A549 (cell line): ENCODE measurements around the gene S1PR5. TPM values are rescaled to one million over a fixed set of nuclear protein-coding genes. Genes with fewer than 3 reads are reported as not detected.

Experiments
- ATAC-seq, 2 experiments: fragments of 200-7000 bp in 1 of 2; fragments of >200 bp in 1 of 2; cut with Nextera tagmentation in 1 of 2; cut with Tn5 transposase in 1 of 2; 3 replicates each; pipeline versions ENCODE4 v1.8.0 to v1.9.1; 2018 to 2020; ENCODE audit warnings: mild to moderate bottlenecking in 1 of 2, moderate library complexity in 1 of 2
- CTCF ChIA-PET: fragments of 300-600 bp; sonication (Branson Sonifier 250); formaldehyde crosslinking; extraction: SDS; loops from one replicate; lab custom pipeline; 2021; ENCODE audit warnings: antibody characterized with exemption, inconsistent platforms; lab: Yijun Ruan, JAX
- POLR2A ChIA-PET: fragments of 350-600 bp; formaldehyde crosslinking; extraction: SDS; loops from one replicate; lab custom pipeline; 2021; ENCODE audit warnings: antibody characterized with exemption, inconsistent platforms; lab: Yijun Ruan, JAX
- DNase-seq, 2 experiments: peaks; one replicate each; pipeline versions ENCODE4 v3.0.0 to v3.0.0-alpha.2; 2011 to 2016; ENCODE audit warnings: low read depth in 1 of 2, low spot score in 1 of 2
- FAIRE-seq: peaks from 2 replicates; lab custom pipeline; 2011; peaks lifted over from hg19 to GRCh38; lab: Jason Lieb, UNC
- H3K27ac ChIP-seq, 2 experiments: fragments of >200 bp; sonication (Bioruptor Twin); formaldehyde crosslinking; 3 replicates each; pipeline ENCODE4 v1.5.1; 2016 to 2017
- H3K4me1 ChIP-seq: fragments of >200 bp; sonication (Bioruptor Twin); formaldehyde crosslinking; 3 replicates; pipeline ENCODE4 v1.6.1; 2016
- H3K4me2 ChIP-seq: fragments of >200 bp; sonication (Bioruptor Twin); formaldehyde crosslinking; 3 replicates; pipeline ENCODE4 v1.6.1; 2016
- H3K4me3 ChIP-seq: fragments of >200 bp; sonication (Bioruptor Twin); formaldehyde crosslinking; 3 replicates; pipeline ENCODE4 v1.5.1; 2016
- H3K9me3 ChIP-seq: fragments of >200 bp; sonication (Bioruptor Twin); formaldehyde crosslinking; 3 replicates; pipeline ENCODE4 v1.6.1; 2016
- CBX8 ChIP-seq: fragments of 200-600 bp; sonication (generic); IDR thresholded peaks from 2 replicates; pipeline ENCODE4 v1.6.1; 2016
- CEBPB ChIP-seq, 2 experiments: fragments of >200 bp in 1 of 2; sonication (Bioruptor Twin) in 1 of 2; formaldehyde crosslinking in 1 of 2; IDR thresholded peaks; 2 replicates each; pipeline ENCODE4 v1.6.1; 2012 to 2016
- CHD4 ChIP-seq: fragments of 200-600 bp; sonication (generic); IDR thresholded peaks from 2 replicates; pipeline ENCODE4 v1.6.1; 2016; ENCODE audit warnings: antibody characterized with exemption, mild to moderate bottlenecking, borderline replicate concordance
- EP300 ChIP-seq, 2 experiments: fragments of >200 bp; sonication (Bioruptor Twin); formaldehyde crosslinking; IDR thresholded peaks; 2 replicates in 1 of 2; 3 replicates in 1 of 2; pipeline ENCODE4 v1.6.1; 2016 to 2017
- FOSL2 ChIP-seq, 2 experiments: fragments of 450-650 bp in 1 of 2; fragments of >200 bp in 1 of 2; sonication (Bioruptor Twin) in 1 of 2; formaldehyde crosslinking; IDR thresholded peaks; 2 replicates each; pipeline versions ENCODE4 v1.5.0 to v1.6.1; 2016 to 2020; ENCODE audit warnings: mild to moderate bottlenecking in 1 of 2, moderate library complexity in 1 of 2
- HDAC2 ChIP-seq: fragments of 200-600 bp; sonication (generic); IDR thresholded peaks from 2 replicates; pipeline ENCODE4 v1.6.1; 2016
- HOXB5 ChIP-seq: fragments of 250-450 bp; sonication (Bioruptor Pico); IDR thresholded peaks from 2 replicates; pipeline ENCODE4 v1.5.0; 2020; ENCODE audit warnings: mild to moderate bottlenecking, moderate library complexity
- JUN ChIP-seq, 2 experiments: fragments of >200 bp; sonication (Bioruptor Twin); formaldehyde crosslinking; IDR thresholded peaks; 2 replicates in 1 of 2; 3 replicates in 1 of 2; pipeline ENCODE4 v1.6.1; 2016 to 2017
- MAFK ChIP-seq: fragments of 450-650 bp; IDR thresholded peaks from 2 replicates; pipeline ENCODE4 v1.6.1; 2014; ENCODE audit not compliant: partially characterized antibody
- MAZ ChIP-seq: fragments of 150-350 bp; IDR thresholded peaks from 2 replicates; pipeline ENCODE4 v1.6.1; 2014; ENCODE audit warnings: antibody characterized with exemption, low read depth, low read length, borderline replicate concordance
- MYC ChIP-seq: IDR thresholded peaks from 2 replicates; pipeline ENCODE4 v1.6.1; 2012; ENCODE audit warnings: mild to moderate bottlenecking, inconsistent platforms, low read length, improper control_type of control experiment, borderline replicate concordance
- NFE2L2 ChIP-seq: fragments of 150-350 bp; conservative IDR thresholded peaks from 2 replicates; pipeline ENCODE4 v1.6.1; 2014; ENCODE audit warnings: low read length
- POLR2A ChIP-seq: IDR thresholded peaks from 2 replicates; pipeline ENCODE4 v1.6.1; 2012; ENCODE audit warnings: mild to moderate bottlenecking, low read length
- POLR2AphosphoS2 ChIP-seq: conservative IDR thresholded peaks from 2 replicates; pipeline ENCODE4 v1.6.1; 2012; ENCODE audit warnings: low read length, improper control_type of control experiment, inconsistent platforms
- RAD21 ChIP-seq, 2 experiments: fragments of >200 bp in 1 of 2; sonication (Bioruptor Twin) in 1 of 2; formaldehyde crosslinking in 1 of 2; IDR thresholded peaks in 1 of 2; conservative IDR thresholded peaks in 1 of 2; 2 replicates in 1 of 2; 3 replicates in 1 of 2; pipeline ENCODE4 v1.6.1; 2012 to 2018; ENCODE audit warnings: inconsistent platforms in 1 of 2
- SMC3 ChIP-seq: fragments of >200 bp; sonication (Bioruptor Twin); formaldehyde crosslinking; IDR thresholded peaks from 3 replicates; pipeline ENCODE4 v1.6.1; 2018; ENCODE audit warnings: inconsistent platforms
- SREBF2 ChIP-seq: fragments of 450-650 bp; IDR thresholded peaks from 2 replicates; pipeline ENCODE4 v1.6.1; 2014; ENCODE audit warnings: mild to moderate bottlenecking, moderate library complexity
- WGBS: methylation state at CpG from one replicate; pipeline ENCODE4 v1.1.6; 2017; ENCODE audit errors: missing lambda C conversion rate; 5-methylcytosine and 5-hydroxymethylcytosine counted together
- polyA plus RNA-seq, 4 experiments: library from polyadenylated mRNA; depleted of rRNA in 3 of 4; stranded (reverse); fragments of >200 nt; fragmentation: RNase III in 1 of 4; extraction: RNeasy Plus Mini Kit Qiagen cat#74134 plus additional on column Dnase treatment in 1 of 4; gene quantifications; 2 replicates in 3 of 4; 3 replicates in 1 of 4; pipeline ENCODE4 v1.2.3, GENCODE V29; 2011 to 2017
- TF ChIP-seq, protein P1 (sequence below): fragments of >200 bp; sonication (Bioruptor Twin); formaldehyde crosslinking; IDR thresholded peaks from 3 replicates; pipeline ENCODE4 v1.6.1; 2016
- TF ChIP-seq, protein P2 (sequence below): fragments of 250-450 bp; sonication (Bioruptor Pico); IDR thresholded peaks from 2 replicates; pipeline ENCODE4 v1.5.0; 2021; ENCODE audit warnings: mild to moderate bottlenecking, moderate library complexity, borderline replicate concordance
- TF ChIP-seq, protein P3 (sequence below): fragments of 250-450 bp; sonication (Bioruptor Pico); IDR thresholded peaks from 2 replicates; pipeline ENCODE4 v1.5.0; 2020; ENCODE audit warnings: low read depth, mild to moderate bottlenecking, moderate library complexity

Gene S1PR5
- polyA plus RNA-seq, 2 of the 4 experiments (the other 2 are of a cell fraction) = 2.1 to 3.8 TPM

DNA sequence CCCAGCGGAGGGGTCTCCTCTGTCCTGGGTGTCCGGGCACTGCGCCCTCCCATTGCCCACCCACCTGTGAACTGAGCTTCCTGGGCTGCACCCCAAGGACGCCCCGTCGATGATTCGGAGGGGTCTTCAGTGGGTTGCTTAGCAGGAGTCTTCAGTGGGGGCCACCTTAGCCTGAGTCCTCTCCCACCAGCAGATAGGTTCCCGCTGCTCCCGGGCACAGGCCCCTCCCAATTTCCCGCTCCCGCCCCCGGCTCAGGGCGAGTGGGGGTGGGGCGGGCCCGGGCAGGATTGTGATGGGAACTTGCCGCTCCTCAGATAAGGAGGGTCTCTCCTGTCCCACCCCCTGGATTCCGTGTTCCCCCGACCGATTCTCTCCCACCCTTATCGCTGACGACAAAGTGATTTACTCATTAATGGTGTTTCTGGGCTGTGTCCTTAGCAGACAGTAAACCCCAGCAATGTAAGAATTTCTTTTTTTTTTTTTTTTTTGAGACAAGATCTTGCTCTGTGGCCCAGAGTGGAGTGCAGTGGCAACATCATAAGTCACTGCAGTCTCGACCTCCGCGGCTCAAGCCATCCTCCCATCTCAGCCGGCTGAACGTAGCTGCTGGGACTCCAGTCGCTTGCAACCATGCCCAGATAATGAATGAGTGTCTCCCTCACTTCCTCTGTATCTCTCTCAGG is 655 bp upstream of the S1PR5 start:
- H3K4me2 ChIP-seq = peak overlapping the region; percentile 99
- FAIRE-seq (no peak), ATAC-seq (peak; percentile 75 to 82), DNase-seq (peak; percentile 45 to 62)
- peak overlapping the region; percentile 72 to 93 for H3K27ac ChIP-seq
- 3% methylated on average over 20 of the region's 27 CpGs for WGBS
- H3K4me1 ChIP-seq = peaks cover 11% of the 10 kb centered on the region; the same call in 1 of the 3 replicates
- no peaks in the 10 kb centered on the region for H3K9me3 ChIP-seq
- POLR2A ChIA-PET = interaction anchor here (0.6 to 0.7 kb wide), 3 partner anchors 12 to 14 kb away, joined by 3 to 13 read pairs (median 3); no protein-coding TSS in a partner anchor
- H3K4me3 ChIP-seq = peak overlapping the region; percentile 92
- TF ChIP-seq HOXB5 (CRISPR knock-in tag) (no peak), CHD4 (no peak), NFE2L2 (no peak)
- TF ChIP-seq, protein P1, sequence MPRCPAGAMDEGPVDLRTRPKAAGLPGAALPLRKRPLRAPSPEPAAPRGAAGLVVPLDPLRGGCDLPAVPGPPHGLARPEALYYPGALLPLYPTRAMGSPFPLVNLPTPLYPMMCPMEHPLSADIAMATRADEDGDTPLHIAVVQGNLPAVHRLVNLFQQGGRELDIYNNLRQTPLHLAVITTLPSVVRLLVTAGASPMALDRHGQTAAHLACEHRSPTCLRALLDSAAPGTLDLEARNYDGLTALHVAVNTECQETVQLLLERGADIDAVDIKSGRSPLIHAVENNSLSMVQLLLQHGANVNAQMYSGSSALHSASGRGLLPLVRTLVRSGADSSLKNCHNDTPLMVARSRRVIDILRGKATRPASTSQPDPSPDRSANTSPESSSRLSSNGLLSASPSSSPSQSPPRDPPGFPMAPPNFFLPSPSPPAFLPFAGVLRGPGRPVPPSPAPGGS = no peak
- CTCF ChIA-PET = interaction anchor here (1.5 to 2.7 kb wide), 4 partner anchors 12 to 41 kb away, joined by 3 to 9 read pairs (median 8); no protein-coding TSS in a partner anchor

DNA sequence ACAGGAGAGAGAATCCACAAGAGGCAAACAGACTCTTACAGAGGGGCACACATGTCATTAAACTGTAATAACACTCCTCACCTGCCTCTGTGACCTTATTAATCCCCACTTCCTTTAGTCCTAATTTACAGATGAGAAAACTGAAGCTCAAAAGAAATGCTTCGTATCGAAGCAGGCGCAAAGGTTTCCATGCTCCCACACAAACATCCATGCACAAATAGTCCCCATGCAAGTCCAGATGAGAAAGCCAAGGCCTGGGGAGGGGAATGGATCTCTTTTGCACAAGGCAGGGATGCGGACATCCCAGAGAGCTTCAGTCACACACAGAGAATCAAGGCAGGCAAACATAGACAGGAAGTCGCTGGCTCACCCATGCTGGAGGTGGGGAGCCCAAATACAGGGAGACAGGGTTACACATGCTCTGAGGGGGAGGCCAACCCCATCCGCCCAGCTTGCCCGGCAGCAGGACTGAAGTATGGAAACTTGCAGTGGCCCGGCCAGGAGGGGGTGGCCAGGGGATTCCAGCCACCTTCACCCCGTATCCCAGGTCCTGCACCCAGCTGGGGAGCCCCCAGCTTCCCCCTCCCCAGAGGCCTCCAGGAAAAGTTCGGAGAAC is 468 bp downstream of the S1PR5 start:
- H3K27ac ChIP-seq = peak overlapping the region; percentile 72 to 93
- H3K4me1 ChIP-seq = peaks cover 11% of the 10 kb centered on the region; the same call in 1 of the 3 replicates
- H3K4me2 ChIP-seq = peak overlapping the region; percentile 99
- H3K4me3 ChIP-seq = peak overlapping the region; percentile 92
- ChIA-PET CTCF (interaction anchor here (0.8 to 2.7 kb wide), 8 partner anchors 9 to 128 kb away, joined by 3 to 9 read pairs (median 6); no protein-coding TSS in a partner anchor), POLR2A (no interaction called here)
- no peak for DNase-seq
- no peak for TF ChIP-seq FOSL2 (IDR thresholded peaks at IDR 0.05)
- no peak for TF ChIP-seq FOSL2 (CRISPR knock-in tag; IDR thresholded peaks at IDR 0.05)
- no peak for TF ChIP-seq SMC3
- FAIRE-seq = no peak
- 51% methylated on average over 5 of the region's 10 CpGs for WGBS
- ATAC-seq = peak; percentile 43 to 54; a peak in 4 of 6 replicates
- H3K9me3 ChIP-seq = no peaks in the 10 kb centered on the region

DNA sequence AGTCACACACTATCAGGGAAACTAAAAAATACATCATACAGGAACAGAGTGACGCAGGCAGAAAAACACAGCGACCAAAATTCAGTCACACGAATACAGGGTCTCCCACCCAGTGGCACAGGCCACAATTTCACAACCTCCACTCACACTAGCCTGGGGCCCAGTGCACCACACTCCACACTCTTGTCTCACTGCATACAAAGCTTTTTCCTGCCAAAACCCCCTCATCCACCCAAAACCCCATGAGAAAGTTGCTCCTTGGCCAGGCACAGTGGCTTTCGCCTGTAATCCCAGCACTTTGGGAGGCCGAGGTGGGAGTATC is 1.2 kb downstream of the S1PR5 start:
- Histone ChIP-seq H3K4me3 (no peak overlapping the region), H3K27ac (no peak overlapping the region), H3K4me1 (peaks cover 11% of the 10 kb centered on the region; the same call in 1 of the 3 replicates), H3K4me2 (peak overlapping the region; percentile 99), H3K9me3 (no peaks in the 10 kb centered on the region)
- POLR2A ChIA-PET = no interaction called here
- TF ChIP-seq MYC (no peak), HDAC2 (no peak), SREBF2 (no peak), MAZ (no peak), HOXB5 (CRISPR knock-in tag) (no peak), POLR2AphosphoS2 (no peak), FOSL2 (IDR thresholded peaks at IDR 0.05) (no peak), FOSL2 (CRISPR knock-in tag; IDR thresholded peaks at IDR 0.05) (no peak), EP300 (IDR thresholded peaks at IDR 0.05) (no peak), CBX8 (no peak), CEBPB (IDR thresholded peaks at IDR 0.05) (no peak), JUN (IDR thresholded peaks at IDR 0.05) (no peak), POLR2A (no peak), MAFK (no peak), SMC3 (no peak), RAD21 (conservative IDR thresholded peaks at IDR 0.05 in 1 of 2, IDR thresholded peaks at IDR 0.05 in 1 of 2) (no peak)
- TF ChIP-seq, protein P2, sequence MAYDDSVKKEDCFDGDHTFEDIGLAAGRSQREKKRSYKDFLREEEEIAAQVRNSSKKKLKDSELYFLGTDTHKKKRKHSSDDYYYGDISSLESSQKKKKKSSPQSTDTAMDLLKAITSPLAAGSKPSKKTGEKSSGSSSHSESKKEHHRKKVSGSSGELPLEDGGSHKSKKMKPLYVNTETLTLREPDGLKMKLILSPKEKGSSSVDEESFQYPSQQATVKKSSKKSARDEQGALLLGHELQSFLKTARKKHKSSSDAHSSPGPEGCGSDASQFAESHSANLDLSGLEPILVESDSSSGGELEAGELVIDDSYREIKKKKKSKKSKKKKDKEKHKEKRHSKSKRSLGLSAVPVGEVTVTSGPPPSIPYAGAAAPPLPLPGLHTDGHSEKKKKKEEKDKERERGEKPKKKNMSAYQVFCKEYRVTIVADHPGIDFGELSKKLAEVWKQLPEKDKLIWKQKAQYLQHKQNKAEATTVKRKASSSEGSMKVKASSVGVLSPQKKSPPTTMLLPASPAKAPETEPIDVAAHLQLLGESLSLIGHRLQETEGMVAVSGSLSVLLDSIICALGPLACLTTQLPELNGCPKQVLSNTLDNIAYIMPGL (CRISPR knock-in tag) = no peak
- TF ChIP-seq, protein P3, sequence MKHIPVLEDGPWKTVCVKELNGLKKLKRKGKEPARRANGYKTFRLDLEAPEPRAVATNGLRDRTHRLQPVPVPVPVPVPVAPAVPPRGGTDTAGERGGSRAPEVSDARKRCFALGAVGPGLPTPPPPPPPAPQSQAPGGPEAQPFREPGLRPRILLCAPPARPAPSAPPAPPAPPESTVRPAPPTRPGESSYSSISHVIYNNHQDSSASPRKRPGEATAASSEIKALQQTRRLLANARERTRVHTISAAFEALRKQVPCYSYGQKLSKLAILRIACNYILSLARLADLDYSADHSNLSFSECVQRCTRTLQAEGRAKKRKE = no peak
- TF ChIP-seq, protein P1 = no peak
- CTCF ChIA-PET = interaction anchor here (0.8 to 2.7 kb wide), 6 partner anchors 8 to 129 kb away, joined by 3 to 9 read pairs (median 6); no protein-coding TSS in a partner anchor
- ATAC-seq (no peak), DNase-seq (no peak), FAIRE-seq (no peak)
- WGBS = 98% methylated on average over 5 of the region's 5 CpGs
